HEK293T (cell line): ENCODE data around the gene KCNIP1.

Experiments
- BHLHE40 ChIP-seq: fragments of 450-650 bp; IDR thresholded peaks from 2 replicates; pipeline ENCODE4 v1.6.1; 2016; ENCODE audit warnings: mild to moderate bottlenecking, moderate library complexity, borderline replicate concordance
- ELF4 ChIP-seq: fragments of 450-650 bp; IDR thresholded peaks from 2 replicates; pipeline ENCODE4 v1.6.1; 2017; ENCODE audit warnings: antibody characterized with exemption
- FOXK2 ChIP-seq: fragments of 450-650 bp; IDR thresholded peaks from 2 replicates; pipeline ENCODE4 v1.6.1; 2016; ENCODE audit warnings: mild to moderate bottlenecking
- HDGF ChIP-seq: fragments of 450-650 bp; IDR thresholded peaks from 2 replicates; pipeline ENCODE4 v1.6.1; 2017; ENCODE audit warnings: antibody characterized with exemption, borderline replicate concordance
- LEF1 ChIP-seq: fragments of 450-650 bp; IDR thresholded peaks from 2 replicates; pipeline ENCODE4 v1.6.1; 2017; ENCODE audit warnings: mild to moderate bottlenecking, borderline replicate concordance
- NFRKB ChIP-seq: fragments of 450-650 bp; IDR thresholded peaks from 2 replicates; pipeline ENCODE4 v1.6.1; 2016; ENCODE audit warnings: mild to moderate bottlenecking, moderate library complexity
- SP1 ChIP-seq: fragments of 450-650 bp; IDR thresholded peaks from 2 replicates; pipeline ENCODE4 v1.6.1; 2017
- SUZ12 ChIP-seq: fragments of 450-650 bp; IDR thresholded peaks from 2 replicates; pipeline ENCODE4 v1.6.1; 2016; ENCODE audit warnings: mild to moderate bottlenecking
- ZNF384 ChIP-seq: fragments of 450-650 bp; IDR thresholded peaks from 2 replicates; pipeline ENCODE4 v1.6.1; 2016

DNA sequence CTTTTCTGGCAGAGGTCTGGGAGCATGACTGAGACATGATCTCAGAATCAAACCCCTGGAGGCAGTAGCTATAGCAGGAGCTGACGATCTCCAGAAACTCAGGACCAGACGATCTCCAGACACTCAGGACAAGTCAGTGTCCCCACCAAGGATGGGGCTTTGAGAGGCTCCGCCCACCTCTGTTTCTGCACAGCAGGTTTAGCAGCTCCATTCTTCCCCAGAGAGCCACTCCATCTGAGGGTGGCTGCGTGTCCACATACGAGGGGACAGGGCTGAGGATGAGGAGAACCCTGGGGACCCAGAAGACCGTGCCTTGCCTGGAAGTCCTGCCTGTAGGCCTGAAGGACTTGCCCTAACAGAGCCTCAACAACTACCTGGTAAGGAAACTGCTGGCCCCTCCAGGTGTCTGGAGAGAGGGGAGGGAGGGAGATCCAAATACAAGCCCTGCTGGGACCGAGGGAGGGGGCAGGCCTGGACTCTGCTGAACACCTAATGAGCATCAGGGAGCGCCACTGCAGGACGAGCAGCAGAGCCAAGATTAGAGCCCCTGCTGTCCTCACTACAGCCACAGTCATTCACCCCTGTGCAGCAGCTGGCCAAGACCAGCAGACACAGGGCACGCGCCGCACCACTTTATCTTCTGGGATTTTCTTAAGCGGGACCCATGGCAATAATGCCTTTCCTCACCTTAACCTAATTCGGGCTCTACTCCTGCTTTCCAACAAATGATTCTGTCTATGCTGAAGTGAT is 279.9 kb downstream of the KCNIP1 start, which contains the start of gene GABRP:
- TF ChIP-seq SP1 (no peak), LEF1 (no peak), SUZ12 (no peak), ELF4 (no peak), FOXK2 (no peak), NFRKB (no peak), ZNF384 (no peak), BHLHE40 (no peak), HDGF (no peak)
